HEK293 (cell line): ENCODE data around the gene ADAMTS9.

Experiments used
- CTCF ChIA-PET: fragments of 350-600 bp; formaldehyde crosslinking; extraction: SDS; loops from one replicate; lab custom pipeline; 2021; ENCODE audit warnings: antibody characterized with exemption; lab: Yijun Ruan, JAX
- POLR2A ChIA-PET: fragments of 300-600 bp; formaldehyde crosslinking; extraction: SDS; loops from one replicate; lab custom pipeline; 2020; ENCODE audit warnings: antibody characterized with exemption, inconsistent platforms; lab: Yijun Ruan, JAX
- H3K27ac ChIP-seq: fragments of 200-500 bp; sonication (Bioruptor generic); 2 replicates; pipeline ENCODE4 v1.5.1; 2014; ENCODE audit warnings: low read depth, low read length, control low read depth, inconsistent platforms; ENCODE audit errors: extremely low read depth
- H3K36me3 ChIP-seq, 2 experiments: fragments of 200-500 bp in 1 of 2; sonication (Bioruptor generic) in 1 of 2; 1 replicate in 1 of 2; 2 replicates in 1 of 2; pipeline ENCODE4 v1.5.1; 2014 to 2017; ENCODE audit warnings: inconsistent platforms in 2 of 2, low read length in 2 of 2; ENCODE audit not compliant: control insufficient read depth in 2 of 2, insufficient read depth in 1 of 2
- H3K4me1 ChIP-seq: fragments of 200-500 bp; sonication (Bioruptor generic); 2 replicates; pipeline ENCODE4 v1.5.1; 2014; ENCODE audit warnings: mild to moderate bottlenecking, low read length, inconsistent platforms; ENCODE audit not compliant: control insufficient read depth, insufficient read depth
- H3K4me3 ChIP-seq: 2 replicates; pipeline ENCODE4 v1.5.1; 2011; ENCODE audit warnings: low read depth, mild to moderate bottlenecking, control low read depth, low read length, moderate library complexity
- H3K9me3 ChIP-seq: fragments of 200-500 bp; sonication (Bioruptor generic); 2 replicates; pipeline ENCODE4 v1.5.1; 2014; ENCODE audit warnings: low read depth, low read length, inconsistent platforms; ENCODE audit not compliant: control insufficient read depth, insufficient read depth
- KLF7 ChIP-seq: fragments of 450-650 bp; formaldehyde crosslinking; IDR thresholded peaks from 2 replicates; pipeline ENCODE4 v1.5.1; 2016; ENCODE audit warnings: missing biosample characterization, missing genetic modification characterization, borderline replicate concordance
- KLF8 ChIP-seq: fragments of 450-650 bp; formaldehyde crosslinking; IDR thresholded peaks from 2 replicates; pipeline ENCODE4 v1.5.1; 2016; ENCODE audit warnings: missing biosample characterization, missing genetic modification characterization
- PRDM1 ChIP-seq: fragments of 450-650 bp; formaldehyde crosslinking; IDR thresholded peaks from 2 replicates; pipeline ENCODE4; 2016; ENCODE audit warnings: missing biosample characterization, missing genetic modification characterization
- SETDB1 ChIP-seq: IDR thresholded peaks from one replicate; pipeline ENCODE4 v1.6.1; 2017; ENCODE audit warnings: mild to moderate bottlenecking, low read length, moderate library complexity, mixed read lengths; ENCODE audit not compliant: insufficient read length
- ZFP37 ChIP-seq: fragments of 450-650 bp; formaldehyde crosslinking; IDR thresholded peaks from 2 replicates; pipeline ENCODE4 v1.5.1; 2016; ENCODE audit warnings: missing biosample characterization, missing genetic modification characterization
- ZNF10 ChIP-seq: fragments of 450-650 bp; formaldehyde crosslinking; IDR thresholded peaks from 2 replicates; pipeline ENCODE4 v1.5.1; 2017; ENCODE audit warnings: missing biosample characterization, missing genetic modification characterization
- ZNF132 ChIP-seq: fragments of 450-650 bp; formaldehyde crosslinking; IDR thresholded peaks from 2 replicates; pipeline ENCODE4 v1.5.1; 2017; ENCODE audit warnings: missing biosample characterization, missing genetic modification characterization, borderline replicate concordance
- ZNF211 ChIP-seq: fragments of 450-650 bp; formaldehyde crosslinking; IDR thresholded peaks from 2 replicates; pipeline ENCODE4 v1.5.1; 2016; ENCODE audit warnings: low read depth, missing biosample characterization, missing genetic modification characterization
- ZNF239 ChIP-seq: fragments of 450-650 bp; formaldehyde crosslinking; IDR thresholded peaks from 2 replicates; pipeline ENCODE4 v1.5.1; 2016; ENCODE audit warnings: missing biosample characterization, missing genetic modification characterization
- ZNF335 ChIP-seq: fragments of 450-650 bp; formaldehyde crosslinking; conservative IDR thresholded peaks from 2 replicates; pipeline ENCODE4 v1.5.1; 2016; ENCODE audit warnings: missing biosample characterization, missing genetic modification characterization
- ZNF394 ChIP-seq: fragments of 450-650 bp; formaldehyde crosslinking; IDR thresholded peaks from 2 replicates; pipeline ENCODE4 v1.5.1; 2016; ENCODE audit warnings: missing biosample characterization, missing genetic modification characterization, mild to moderate bottlenecking, moderate library complexity, borderline replicate concordance
- ZNF558 ChIP-seq: fragments of 450-650 bp; formaldehyde crosslinking; IDR thresholded peaks from 2 replicates; pipeline ENCODE4 v1.5.1; 2016; ENCODE audit warnings: missing biosample characterization, missing genetic modification characterization
- ZNF76 ChIP-seq: fragments of 450-650 bp; formaldehyde crosslinking; IDR thresholded peaks from 2 replicates; pipeline ENCODE4; 2016; ENCODE audit warnings: low read depth, missing biosample characterization, missing genetic modification characterization, borderline replicate concordance
- ZNF776 ChIP-seq: fragments of 450-650 bp; formaldehyde crosslinking; IDR thresholded peaks from 2 replicates; pipeline ENCODE4 v1.5.0; 2017; ENCODE audit warnings: missing biosample characterization, missing genetic modification characterization, borderline replicate concordance
- ZXDB ChIP-seq: fragments of 450-650 bp; formaldehyde crosslinking; IDR thresholded peaks from 2 replicates; pipeline ENCODE4 v1.5.1; 2016; ENCODE audit warnings: missing biosample characterization, missing genetic modification characterization
- TF ChIP-seq, protein P1 (sequence below): fragments of 450-650 bp; formaldehyde crosslinking; IDR thresholded peaks from 2 replicates; pipeline ENCODE4 v1.5.1; 2016; ENCODE audit warnings: missing biosample characterization, missing genetic modification characterization
- TF ChIP-seq, protein P2 (sequence below): fragments of 450-650 bp; formaldehyde crosslinking; IDR thresholded peaks from 2 replicates; pipeline ENCODE4 v1.5.1; 2016; ENCODE audit warnings: missing biosample characterization, missing genetic modification characterization
- TF ChIP-seq, protein P3 (sequence below): IDR thresholded peaks from 2 replicates; pipeline ENCODE4 v1.6.1; 2011; ENCODE audit warnings: mild to moderate bottlenecking, low read depth, low read length, borderline replicate concordance
- TF ChIP-seq, protein P4 (sequence below): fragments of 450-650 bp; formaldehyde crosslinking; IDR thresholded peaks from 2 replicates; pipeline ENCODE4 v1.5.1; 2016; ENCODE audit warnings: missing biosample characterization, missing genetic modification characterization, borderline replicate concordance
- TF ChIP-seq, protein P5 (sequence below): fragments of 450-650 bp; formaldehyde crosslinking; IDR thresholded peaks from 2 replicates; pipeline ENCODE4 v1.5.1; 2016; ENCODE audit warnings: missing biosample characterization, missing genetic modification characterization

The ADAMTS9 gene

DNA sequence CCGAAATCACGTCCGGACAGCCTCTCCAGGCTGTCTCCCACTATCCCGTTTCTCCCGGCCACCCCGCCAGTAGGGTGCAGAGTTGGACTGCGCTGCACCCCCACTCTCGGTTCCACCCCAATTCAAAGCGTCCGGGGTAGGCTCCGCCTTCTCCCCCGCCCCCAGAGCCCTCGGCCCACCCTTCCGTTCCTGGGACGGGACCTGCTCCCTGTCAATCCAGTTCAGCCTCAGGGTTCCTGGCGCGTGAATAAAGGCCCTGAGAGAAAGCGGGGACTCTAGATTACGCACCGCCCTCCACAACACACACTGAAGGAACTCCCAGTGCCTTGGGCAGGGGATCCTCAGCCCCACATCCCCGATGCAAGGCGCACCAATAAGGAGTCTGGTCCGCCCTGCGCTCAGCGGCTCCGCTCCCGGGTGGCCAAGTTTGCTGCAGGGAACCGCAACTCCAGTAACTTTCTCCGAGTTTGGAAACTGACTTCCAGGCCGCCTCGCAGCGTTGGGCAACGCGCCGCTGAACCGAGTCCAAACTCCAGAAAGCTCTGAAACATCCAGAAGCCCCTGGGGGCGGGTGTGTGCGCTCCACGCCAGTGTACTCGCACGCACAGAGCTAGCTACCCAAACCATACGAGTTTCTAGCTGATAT lies 1.9 kb downstream of the ADAMTS9 start (continued):
- no peak for TF ChIP-seq ZNF394 (tag by site-specific recombination)

DNA sequence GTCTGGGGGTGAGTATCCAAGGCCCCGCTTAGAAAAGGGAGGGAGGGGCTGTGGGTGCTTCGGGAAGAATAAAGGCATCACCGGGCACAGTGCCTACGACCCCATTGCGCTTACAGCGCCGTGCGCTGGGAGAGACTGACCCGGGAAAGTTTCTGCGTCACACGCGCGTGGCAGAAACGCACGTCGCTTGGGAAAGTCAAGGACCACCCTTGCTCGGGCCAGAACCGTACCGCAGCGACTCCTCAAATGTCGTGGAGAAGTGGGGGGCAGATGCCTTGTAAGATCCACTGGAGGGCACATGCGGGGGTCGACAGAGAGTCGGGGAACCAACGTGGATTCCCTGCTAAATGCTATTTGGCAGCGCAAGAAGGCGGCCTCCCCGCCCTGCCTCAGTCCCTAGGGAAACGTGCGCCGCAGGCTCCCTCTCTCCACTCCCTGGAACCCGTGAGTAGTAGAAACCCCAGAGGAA lies 2.4 kb downstream of the ADAMTS9 start:
- ChIA-PET POLR2A (no interaction called here), CTCF (no interaction called here)
- peaks cover 0 to 6% of the 10 kb centered on the region in 2 experiments; a peak in 1 of 3 replicates for H3K36me3 ChIP-seq
- no peaks in the 10 kb centered on the region for H3K9me3 ChIP-seq
- no peaks in the 10 kb centered on the region for H3K4me1 ChIP-seq
- H3K4me3 ChIP-seq, result peak overlapping the region; percentile 55
- H3K27ac ChIP-seq, result no peak overlapping the region; the same call in 1 of the 2 replicates
- TF ChIP-seq ZNF211 (tag by site-specific recombination) (no peak), ZNF10 (tag by site-specific recombination) (no peak), ZNF239 (tag by site-specific recombination) (no peak), ZNF558 (no peak), ZNF776 (tag by site-specific recombination) (no peak), SETDB1 (no peak), KLF7 (tag by site-specific recombination) (no peak), KLF8 (tag by site-specific recombination) (no peak), ZNF132 (tag by site-specific recombination) (no peak), ZXDB (tag by site-specific recombination) (peak; percentile 52; the same call in 1 of the 2 replicates), ZFP37 (tag by site-specific recombination) (no peak), ZNF76 (0 out of 2 replicates have a peak, but pooled peaks have one; percentile 30), ZNF335 (tag by site-specific recombination) (peak; percentile 59), PRDM1 (0 out of 2 replicates have a peak, but pooled peaks have one; percentile 21)
- TF ChIP-seq, protein P1, sequence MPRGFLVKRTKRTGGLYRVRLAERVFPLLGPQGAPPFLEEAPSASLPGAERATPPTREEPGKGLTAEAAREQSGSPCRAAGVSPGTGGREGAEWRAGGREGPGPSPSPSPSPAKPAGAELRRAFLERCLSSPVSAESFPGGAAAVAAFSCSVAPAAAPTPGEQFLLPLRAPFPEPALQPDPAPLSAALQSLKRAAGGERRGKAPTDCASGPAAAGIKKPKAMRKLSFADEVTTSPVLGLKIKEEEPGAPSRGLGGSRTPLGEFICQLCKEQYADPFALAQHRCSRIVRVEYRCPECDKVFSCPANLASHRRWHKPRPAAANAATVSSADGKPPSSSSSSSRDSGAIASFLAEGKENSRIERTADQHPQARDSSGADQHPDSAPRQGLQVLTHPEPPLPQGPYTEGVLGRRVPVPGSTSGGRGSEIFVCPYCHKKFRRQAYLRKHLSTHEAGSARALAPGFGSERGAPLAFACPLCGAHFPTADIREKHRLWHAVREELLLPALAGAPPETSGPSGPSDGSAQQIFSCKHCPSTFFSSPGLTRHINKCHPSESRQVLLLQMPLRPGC, result no peak
- TF ChIP-seq, protein P2, sequence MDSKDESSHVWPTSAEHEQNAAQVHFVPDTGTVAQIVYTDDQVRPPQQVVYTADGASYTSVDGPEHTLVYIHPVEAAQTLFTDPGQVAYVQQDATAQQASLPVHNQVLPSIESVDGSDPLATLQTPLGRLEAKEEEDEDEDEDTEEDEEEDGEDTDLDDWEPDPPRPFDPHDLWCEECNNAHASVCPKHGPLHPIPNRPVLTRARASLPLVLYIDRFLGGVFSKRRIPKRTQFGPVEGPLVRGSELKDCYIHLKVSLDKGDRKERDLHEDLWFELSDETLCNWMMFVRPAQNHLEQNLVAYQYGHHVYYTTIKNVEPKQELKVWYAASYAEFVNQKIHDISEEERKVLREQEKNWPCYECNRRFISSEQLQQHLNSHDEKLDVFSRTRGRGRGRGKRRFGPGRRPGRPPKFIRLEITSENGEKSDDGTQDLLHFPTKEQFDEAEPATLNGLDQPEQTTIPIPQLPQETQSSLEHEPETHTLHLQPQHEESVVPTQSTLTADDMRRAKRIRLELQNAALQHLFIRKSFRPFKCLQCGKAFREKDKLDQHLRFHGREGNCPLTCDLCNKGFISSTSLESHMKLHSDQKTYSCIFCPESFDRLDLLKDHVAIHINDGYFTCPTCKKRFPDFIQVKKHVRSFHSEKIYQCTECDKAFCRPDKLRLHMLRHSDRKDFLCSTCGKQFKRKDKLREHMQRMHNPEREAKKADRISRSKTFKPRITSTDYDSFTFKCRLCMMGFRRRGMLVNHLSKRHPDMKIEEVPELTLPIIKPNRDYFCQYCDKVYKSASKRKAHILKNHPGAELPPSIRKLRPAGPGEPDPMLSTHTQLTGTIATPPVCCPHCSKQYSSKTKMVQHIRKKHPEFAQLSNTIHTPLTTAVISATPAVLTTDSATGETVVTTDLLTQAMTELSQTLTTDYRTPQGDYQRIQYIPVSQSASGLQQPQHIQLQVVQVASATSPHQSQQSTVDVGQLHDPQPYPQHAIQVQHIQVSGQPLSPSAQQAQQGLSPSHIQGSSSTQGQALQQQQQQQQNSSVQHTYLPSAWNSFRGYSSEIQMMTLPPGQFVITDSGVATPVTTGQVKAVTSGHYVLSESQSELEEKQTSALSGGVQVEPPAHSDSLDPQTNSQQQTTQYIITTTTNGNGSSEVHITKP, result no peak
- TF ChIP-seq, protein P3, sequence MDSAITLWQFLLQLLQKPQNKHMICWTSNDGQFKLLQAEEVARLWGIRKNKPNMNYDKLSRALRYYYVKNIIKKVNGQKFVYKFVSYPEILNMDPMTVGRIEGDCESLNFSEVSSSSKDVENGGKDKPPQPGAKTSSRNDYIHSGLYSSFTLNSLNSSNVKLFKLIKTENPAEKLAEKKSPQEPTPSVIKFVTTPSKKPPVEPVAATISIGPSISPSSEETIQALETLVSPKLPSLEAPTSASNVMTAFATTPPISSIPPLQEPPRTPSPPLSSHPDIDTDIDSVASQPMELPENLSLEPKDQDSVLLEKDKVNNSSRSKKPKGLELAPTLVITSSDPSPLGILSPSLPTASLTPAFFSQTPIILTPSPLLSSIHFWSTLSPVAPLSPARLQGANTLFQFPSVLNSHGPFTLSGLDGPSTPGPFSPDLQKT, result no peak
- TF ChIP-seq, protein P4, sequence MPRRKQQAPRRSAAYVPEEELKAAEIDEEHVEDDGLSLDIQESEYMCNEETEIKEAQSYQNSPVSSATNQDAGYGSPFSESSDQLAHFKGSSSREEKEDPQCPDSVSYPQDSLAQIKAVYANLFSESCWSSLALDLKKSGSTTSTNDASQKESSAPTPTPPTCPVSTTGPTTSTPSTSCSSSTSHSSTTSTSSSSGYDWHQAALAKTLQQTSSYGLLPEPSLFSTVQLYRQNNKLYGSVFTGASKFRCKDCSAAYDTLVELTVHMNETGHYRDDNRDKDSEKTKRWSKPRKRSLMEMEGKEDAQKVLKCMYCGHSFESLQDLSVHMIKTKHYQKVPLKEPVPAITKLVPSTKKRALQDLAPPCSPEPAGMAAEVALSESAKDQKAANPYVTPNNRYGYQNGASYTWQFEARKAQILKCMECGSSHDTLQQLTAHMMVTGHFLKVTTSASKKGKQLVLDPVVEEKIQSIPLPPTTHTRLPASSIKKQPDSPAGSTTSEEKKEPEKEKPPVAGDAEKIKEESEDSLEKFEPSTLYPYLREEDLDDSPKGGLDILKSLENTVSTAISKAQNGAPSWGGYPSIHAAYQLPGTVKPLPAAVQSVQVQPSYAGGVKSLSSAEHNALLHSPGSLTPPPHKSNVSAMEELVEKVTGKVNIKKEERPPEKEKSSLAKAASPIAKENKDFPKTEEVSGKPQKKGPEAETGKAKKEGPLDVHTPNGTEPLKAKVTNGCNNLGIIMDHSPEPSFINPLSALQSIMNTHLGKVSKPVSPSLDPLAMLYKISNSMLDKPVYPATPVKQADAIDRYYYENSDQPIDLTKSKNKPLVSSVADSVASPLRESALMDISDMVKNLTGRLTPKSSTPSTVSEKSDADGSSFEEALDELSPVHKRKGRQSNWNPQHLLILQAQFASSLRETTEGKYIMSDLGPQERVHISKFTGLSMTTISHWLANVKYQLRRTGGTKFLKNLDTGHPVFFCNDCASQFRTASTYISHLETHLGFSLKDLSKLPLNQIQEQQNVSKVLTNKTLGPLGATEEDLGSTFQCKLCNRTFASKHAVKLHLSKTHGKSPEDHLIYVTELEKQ (tag by site-specific recombination), result no peak
- TF ChIP-seq, protein P5, sequence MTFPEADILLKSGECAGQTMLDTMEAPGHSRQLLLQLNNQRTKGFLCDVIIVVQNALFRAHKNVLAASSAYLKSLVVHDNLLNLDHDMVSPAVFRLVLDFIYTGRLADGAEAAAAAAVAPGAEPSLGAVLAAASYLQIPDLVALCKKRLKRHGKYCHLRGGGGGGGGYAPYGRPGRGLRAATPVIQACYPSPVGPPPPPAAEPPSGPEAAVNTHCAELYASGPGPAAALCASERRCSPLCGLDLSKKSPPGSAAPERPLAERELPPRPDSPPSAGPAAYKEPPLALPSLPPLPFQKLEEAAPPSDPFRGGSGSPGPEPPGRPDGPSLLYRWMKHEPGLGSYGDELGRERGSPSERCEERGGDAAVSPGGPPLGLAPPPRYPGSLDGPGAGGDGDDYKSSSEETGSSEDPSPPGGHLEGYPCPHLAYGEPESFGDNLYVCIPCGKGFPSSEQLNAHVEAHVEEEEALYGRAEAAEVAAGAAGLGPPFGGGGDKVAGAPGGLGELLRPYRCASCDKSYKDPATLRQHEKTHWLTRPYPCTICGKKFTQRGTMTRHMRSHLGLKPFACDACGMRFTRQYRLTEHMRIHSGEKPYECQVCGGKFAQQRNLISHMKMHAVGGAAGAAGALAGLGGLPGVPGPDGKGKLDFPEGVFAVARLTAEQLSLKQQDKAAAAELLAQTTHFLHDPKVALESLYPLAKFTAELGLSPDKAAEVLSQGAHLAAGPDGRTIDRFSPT (tag by site-specific recombination), result no peak
